HG03439 (cell line): ENCODE results near the gene C19orf12.

Experiments
- ATAC-seq: cut with Tn5 transposase; IDR thresholded peaks from one replicate; pipeline ENCODE4 v1.9.1; 2021; ENCODE audit warnings: mild to moderate bottlenecking, moderate library complexity; ENCODE audit not compliant: unreplicated experiment

C19orf12 gene

GRCh38 chr19:29714953-29715700, at the start of gene C19orf12:
C19orf12 (minus strand) TSS chr19:29715261; CDS start chr19:29708413, 6,848 bp downstream.
- peak; percentile 74 for ATAC-seq

GRCh38 chr19:29764361-29764760, 49.3 kb upstream of the C19orf12 start:
- no peak for ATAC-seq

GRCh38 chr19:29763196-29763595, 48.1 kb upstream of the C19orf12 start:
- ATAC-seq, result no peak

GRCh38 chr19:29761575-29762232, 46.6 kb upstream of the C19orf12 start:
- ATAC-seq, result no peak

- no peak for ATAC-seq
Measured at GRCh38 chr19:29760752-29761502, 45.9 kb upstream of the C19orf12 start.

GRCh38 chr19:29759359-29759758, 44.3 kb upstream of the C19orf12 start:
- no peak for ATAC-seq

GRCh38 chr19:29758863-29759262, 43.8 kb upstream of the C19orf12 start:
- no peak for ATAC-seq

- no peak for ATAC-seq
Measured at GRCh38 chr19:29757551-29757950, 42.5 kb upstream of the C19orf12 start.

- no peak for ATAC-seq
Measured at GRCh38 chr19:29753934-29754305, 38.9 kb upstream of the C19orf12 start.

- no peak for ATAC-seq
Measured at GRCh38 chr19:29753190-29753933, 38.3 kb upstream of the C19orf12 start.

- ATAC-seq, result no peak
Measured at GRCh38 chr19:29752450-29753025, 37.5 kb upstream of the C19orf12 start.

GRCh38 chr19:29751932-29752331, 36.9 kb upstream of the C19orf12 start:
- ATAC-seq, result no peak

- no peak for ATAC-seq
Measured at GRCh38 chr19:29750001-29750400, 34.9 kb upstream of the C19orf12 start.

- no peak for ATAC-seq
Measured at GRCh38 chr19:29748996-29749849, 34.2 kb upstream of the C19orf12 start.

- no peak for ATAC-seq
Measured at GRCh38 chr19:29745253-29745652, 30.2 kb upstream of the C19orf12 start.

- no peak for ATAC-seq
Measured at GRCh38 chr19:29743681-29744080, 28.6 kb upstream of the C19orf12 start.

- no peak for ATAC-seq
Measured at GRCh38 chr19:29741776-29742175, 26.7 kb upstream of the C19orf12 start.

GRCh38 chr19:29741226-29741625, 26.2 kb upstream of the C19orf12 start:
- ATAC-seq, result no peak

GRCh38 chr19:29737461-29738000, 22.5 kb upstream of the C19orf12 start:
- no peak for ATAC-seq
